Skin epidermis (tissue), 12 donors: ENCODE data around the gene AGFG2.
"Not testable (repeated sequence)": the region's sequence is repeated elsewhere in the genome, so short reads cannot be mapped to it uniquely, and the experiment has no call there.

Experiments
- H3K27ac ChIP-seq, 21 experiments: fragments of 200-600 bp; sonication (generic) in 11 of 21; one replicate each; pipeline ENCODE4 v1.5.0; 2020; ENCODE audit warnings: mild to moderate bottlenecking in 3 of 21, inconsistent platforms in 2 of 21, moderate library complexity in 2 of 21
- H3K4me3 ChIP-seq, 7 experiments: fragments of 200-600 bp; sonication (generic) in 2 of 7; one replicate each; pipeline ENCODE4 v1.5.0; 2020; ENCODE audit warnings: inconsistent platforms in 2 of 7, mild to moderate bottlenecking in 2 of 7, moderate library complexity in 1 of 7

The AGFG2 gene

GRCh38 chr7:100519580-100519979, 19.4 kb upstream of the AGFG2 start:
- no peak overlapping the region for H3K27ac ChIP-seq
- no peak overlapping the region for H3K4me3 ChIP-seq

GRCh38 chr7:100520138-100520537, 18.9 kb upstream of the AGFG2 start:
- H3K4me3 ChIP-seq, result no peak overlapping the region
- H3K27ac ChIP-seq, result no peak overlapping the region

- H3K4me3 ChIP-seq, result no peak overlapping the region
- H3K27ac ChIP-seq, result no peak overlapping the region
Observed at GRCh38 chr7:100521076-100521475, 17.9 kb upstream of the AGFG2 start.

GRCh38 chr7:100521909-100522593, 17.0 kb upstream of the AGFG2 start:
- not testable (repeated sequence) for H3K4me3 ChIP-seq

GRCh38 chr7:100523192-100523591, 15.8 kb upstream of the AGFG2 start:
- H3K4me3 ChIP-seq, H3K27ac ChIP-seq: not testable (repeated sequence)

More at GRCh38 chr7:100521909-100522593, 17.0 kb upstream of the AGFG2 start:
- not testable (repeated sequence) for H3K27ac ChIP-seq

GRCh38 chr7:100528108-100528866, 10.7 kb upstream of the AGFG2 start:
- not testable (repeated sequence) for H3K27ac ChIP-seq, H3K4me3 ChIP-seq

- Histone ChIP-seq H3K27ac (no peak overlapping the region), H3K4me3 (no peak overlapping the region)
Observed at GRCh38 chr7:100532165-100533022, 6.6 kb upstream of the AGFG2 start.

- H3K27ac ChIP-seq, H3K4me3 ChIP-seq: not testable (repeated sequence)
Observed at GRCh38 chr7:100535982-100536381, 3.0 kb upstream of the AGFG2 start.

GRCh38 chr7:100536695-100537094, 2.3 kb upstream of the AGFG2 start:
- H3K27ac ChIP-seq, H3K4me3 ChIP-seq: not testable (repeated sequence)

GRCh38 chr7:100538348-100538653, 702 bp upstream of the AGFG2 start:
- peak overlapping the region in 10 of 21 experiments; percentile 7 to 77 (median 53) for H3K27ac ChIP-seq
- H3K4me3 ChIP-seq, result peak overlapping the region in 5 of 7 experiments; percentile 5 to 84 (median 17)

GRCh38 chr7:100539436-100540006, 518 bp downstream of the AGFG2 start:
- Histone ChIP-seq H3K4me3 (peak overlapping the region; percentile 54 to 91 (median 80)), H3K27ac (peak overlapping the region in 19 of 21 experiments; percentile 5 to 90 (median 73))

- peak overlapping the region; percentile 54 to 91 (median 80) for H3K4me3 ChIP-seq
- H3K27ac ChIP-seq, result peak overlapping the region in 9 of 21 experiments; percentile 23 to 90 (median 76)
Observed at GRCh38 chr7:100540073-100540723, 1.2 kb downstream of the AGFG2 start.

GRCh38 chr7:100541309-100541708, 2.3 kb downstream of the AGFG2 start:
- not testable (repeated sequence) for H3K4me3 ChIP-seq
- peak overlapping the region in 3 of 21 experiments; percentile 17 to 92 (median 83) for H3K27ac ChIP-seq

- Histone ChIP-seq H3K4me3 (no peak overlapping the region), H3K27ac (peak overlapping the region in 16 of 21 experiments; percentile 5 to 92 (median 78))
Observed at GRCh38 chr7:100543586-100543985, 4.6 kb downstream of the AGFG2 start.

- H3K27ac ChIP-seq, result peak overlapping the region in 20 of 21 experiments; percentile 29 to 92 (median 79)
- H3K4me3 ChIP-seq, result no peak overlapping the region
Observed at GRCh38 chr7:100544386-100544785, 5.4 kb downstream of the AGFG2 start.

- Histone ChIP-seq H3K4me3 (no peak overlapping the region), H3K27ac (peak overlapping the region in 20 of 21 experiments; percentile 29 to 92 (median 79))
Observed at GRCh38 chr7:100544967-100545359, 6.0 kb downstream of the AGFG2 start.

GRCh38 chr7:100545360-100546128, 6.5 kb downstream of the AGFG2 start:
- no peak overlapping the region for H3K4me3 ChIP-seq
- peak overlapping the region in 20 of 21 experiments; percentile 55 to 92 (median 79) for H3K27ac ChIP-seq

GRCh38 chr7:100546129-100546925, 7.3 kb downstream of the AGFG2 start:
- Histone ChIP-seq H3K4me3 (no peak overlapping the region), H3K27ac (peak overlapping the region in 20 of 21 experiments; percentile 55 to 92 (median 79))
